GM21526 (cell line): ENCODE data around the gene SIRT4.
"Not testable (repeated sequence)": the region's sequence is repeated elsewhere in the genome, so short reads cannot be mapped to it uniquely, and the experiment has no call there.

Experiments used
- ATAC-seq: cut with Tn5 transposase; IDR thresholded peaks from one replicate; pipeline ENCODE4 v1.9.1; 2021; ENCODE audit warnings: moderate library complexity; ENCODE audit not compliant: unreplicated experiment, low FRiP score

The SIRT4 gene

GRCh38 chr12:120332523-120332922, 30.4 kb downstream of the SIRT4 start:
- ATAC-seq = no peak

GRCh38 chr12:120335447-120335846, 33.3 kb downstream of the SIRT4 start:
- ATAC-seq = not testable (repeated sequence)

GRCh38 chr12:120336392-120336791, 34.3 kb downstream of the SIRT4 start:
- not testable (repeated sequence) for ATAC-seq

- no peak for ATAC-seq
Measured at GRCh38 chr12:120337730-120338129, 35.6 kb downstream of the SIRT4 start.

GRCh38 chr12:120339256-120339655, 37.1 kb downstream of the SIRT4 start:
- no peak for ATAC-seq

GRCh38 chr12:120342175-120343038, 40.3 kb downstream of the SIRT4 start:
- ATAC-seq = no peak

GRCh38 chr12:120343039-120343537, 41.0 kb downstream of the SIRT4 start:
- ATAC-seq = no peak

GRCh38 chr12:120343692-120344091, 41.6 kb downstream of the SIRT4 start:
- ATAC-seq = no peak

GRCh38 chr12:120346031-120346430, 43.9 kb downstream of the SIRT4 start:
- ATAC-seq = no peak

- ATAC-seq = no peak
Measured at GRCh38 chr12:120346681-120347080, 44.6 kb downstream of the SIRT4 start.

GRCh38 chr12:120347766-120348165, 45.6 kb downstream of the SIRT4 start:
- no peak for ATAC-seq

GRCh38 chr12:120350576-120351350, 48.6 kb downstream of the SIRT4 start:
- ATAC-seq = no peak

- ATAC-seq = no peak
Measured at GRCh38 chr12:120352117-120352516, 50.0 kb downstream of the SIRT4 start.

- ATAC-seq = no peak
Measured at GRCh38 chr12:120353136-120353535, 51.0 kb downstream of the SIRT4 start.

- ATAC-seq = no peak
Measured at GRCh38 chr12:120353556-120354317, 51.6 kb downstream of the SIRT4 start.

- no peak for ATAC-seq
Measured at GRCh38 chr12:120356567-120357030, 54.5 kb downstream of the SIRT4 start.

GRCh38 chr12:120357104-120357503, 55.0 kb downstream of the SIRT4 start:
- no peak for ATAC-seq

GRCh38 chr12:120358412-120359100, 56.4 kb downstream of the SIRT4 start:
- ATAC-seq = no peak

- no peak for ATAC-seq
Measured at GRCh38 chr12:120359128-120359527, 57.0 kb downstream of the SIRT4 start.
